ENCODE data around the gene PRPF31.

GRCh38 chr19:54133957-54134590 is 18.5 kb downstream of the PRPF31 start:
- TF ChIP-seq CTCF (IDR thresholded peaks at IDR 0.05): no peak
- no peak for TF ChIP-seq POLR2A (IDR thresholded peaks at IDR 0.05)

Measured in uterus (tissue), 2 donors.